HG03354 (cell line): ENCODE measurements around the gene CDC27.
"Not testable (repeated sequence)": the region's sequence is repeated elsewhere in the genome, so short reads cannot be mapped to it uniquely, and the experiment has no call there.

ENCODE experiments used
- ATAC-seq: cut with Tn5 transposase; IDR thresholded peaks from one replicate; pipeline ENCODE4 v1.9.1; 2021; ENCODE audit warnings: mild to moderate bottlenecking; ENCODE audit not compliant: unreplicated experiment, poor library complexity, severe bottlenecking

The CDC27 gene

DNA sequence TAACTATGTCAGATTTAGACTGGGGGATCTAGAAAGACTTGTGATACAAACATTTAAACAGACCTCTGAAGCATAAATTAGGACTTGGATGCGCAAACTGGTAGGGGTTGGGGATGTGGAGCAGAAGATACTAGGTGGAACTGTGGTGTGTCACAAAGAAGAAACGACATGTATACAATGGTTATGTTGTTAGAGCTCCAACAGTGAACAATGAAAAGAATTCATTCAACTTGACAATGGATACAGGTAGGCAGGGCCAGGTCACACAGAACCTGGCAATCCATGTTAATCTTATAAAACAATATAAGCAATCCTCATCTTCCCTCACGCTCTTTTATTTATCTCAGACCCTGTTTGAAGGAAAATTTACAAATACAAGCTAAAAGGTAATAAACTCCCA, 102.0 kb downstream of the CDC27 start:
- no peak for ATAC-seq

DNA sequence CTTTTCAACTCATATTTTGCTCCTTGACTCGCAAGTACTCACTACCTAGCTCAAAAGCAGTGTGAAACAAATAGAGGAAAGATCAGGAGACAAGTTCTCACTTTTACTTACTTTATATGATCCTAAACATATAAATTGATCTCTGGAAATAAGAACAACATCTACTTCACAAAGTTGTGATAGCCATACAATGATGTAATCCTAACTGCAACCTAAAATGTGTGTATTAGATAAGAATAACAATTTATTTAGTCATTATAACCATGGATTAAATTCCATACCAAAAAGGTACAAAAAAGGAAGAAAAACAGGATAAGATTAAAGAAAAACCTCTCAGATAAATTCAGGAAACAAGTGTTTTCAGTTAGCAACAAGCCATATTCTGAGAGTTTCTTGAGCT, 103.4 kb downstream of the CDC27 start:
- no peak for ATAC-seq

DNA sequence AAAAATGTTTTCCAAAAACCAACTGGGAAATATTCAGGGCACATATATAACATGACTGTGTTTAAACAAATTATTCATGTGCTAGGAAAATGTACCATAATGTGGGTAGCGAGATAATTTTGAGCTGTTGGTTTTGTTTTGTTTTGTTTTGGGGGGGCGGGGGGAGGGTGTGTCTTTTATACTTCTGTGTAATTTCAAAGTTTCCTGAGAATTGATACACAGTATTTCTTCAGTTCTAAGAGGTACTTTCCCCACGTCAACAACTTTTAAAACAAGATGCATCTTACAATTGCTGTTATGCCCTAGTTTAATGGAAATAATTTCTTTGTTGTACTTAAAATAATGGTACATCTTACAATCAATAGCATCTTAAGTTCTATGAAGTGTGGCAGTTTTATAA, 110.3 kb downstream of the CDC27 start:
- no peak for ATAC-seq

DNA sequence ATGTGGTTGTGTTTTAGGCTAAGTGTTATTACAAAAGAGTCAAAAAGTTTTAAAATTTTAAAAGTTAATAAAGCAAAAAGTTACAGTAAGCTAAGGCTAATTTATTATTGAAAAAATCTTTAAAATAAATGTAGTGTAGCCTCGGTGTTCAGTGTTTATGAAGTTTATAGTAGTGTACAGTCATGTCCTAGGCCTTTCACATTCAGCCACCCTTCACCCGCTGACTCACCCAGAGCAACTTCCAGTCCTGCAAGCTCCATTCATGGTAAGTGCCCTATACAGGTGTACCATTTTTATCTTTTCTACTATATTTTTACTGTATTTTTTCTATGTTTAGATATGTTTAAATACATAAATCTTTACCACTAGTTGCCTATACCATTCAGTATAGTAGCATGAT, 111.5 kb downstream of the CDC27 start:
- ATAC-seq = no peak

DNA sequence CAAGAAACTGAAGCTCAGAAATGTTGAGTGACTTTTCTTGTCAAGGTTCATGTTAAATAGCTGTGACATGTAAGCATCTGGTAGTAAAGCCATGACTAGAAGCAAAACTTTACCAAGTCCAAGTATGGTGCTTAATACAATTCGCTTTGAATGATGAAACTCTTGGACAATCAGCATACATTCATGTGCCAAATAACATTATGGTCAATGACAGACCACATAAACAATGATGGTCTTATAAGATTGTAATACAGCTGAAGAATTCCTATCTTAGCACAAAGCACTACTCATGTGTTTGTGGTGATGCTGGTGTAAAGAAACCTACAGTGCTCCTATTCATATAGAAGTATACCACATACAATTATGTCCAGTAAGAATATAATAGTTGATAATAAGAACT, 112.9 kb downstream of the CDC27 start:
- no peak for ATAC-seq

DNA sequence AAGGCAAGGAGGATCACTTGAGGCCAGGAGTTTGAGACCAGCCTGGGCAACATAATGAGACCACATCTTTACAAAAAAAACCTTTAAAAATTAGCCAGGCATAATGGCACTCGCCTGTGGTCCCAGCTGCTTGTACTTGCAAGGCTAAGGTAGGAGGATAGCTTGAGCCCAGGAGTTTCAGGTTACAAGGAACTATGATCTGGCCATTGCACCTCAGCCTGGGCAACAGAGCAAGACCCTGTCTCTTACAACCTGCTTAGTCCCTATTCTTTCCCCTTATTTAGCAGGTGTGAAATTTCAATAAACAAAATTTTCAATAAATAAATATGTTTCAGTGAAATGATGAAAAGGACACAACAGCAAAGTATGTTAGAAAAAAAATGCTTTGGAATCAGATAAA, 114.7 kb downstream of the CDC27 start:
- not testable (repeated sequence) for ATAC-seq

DNA sequence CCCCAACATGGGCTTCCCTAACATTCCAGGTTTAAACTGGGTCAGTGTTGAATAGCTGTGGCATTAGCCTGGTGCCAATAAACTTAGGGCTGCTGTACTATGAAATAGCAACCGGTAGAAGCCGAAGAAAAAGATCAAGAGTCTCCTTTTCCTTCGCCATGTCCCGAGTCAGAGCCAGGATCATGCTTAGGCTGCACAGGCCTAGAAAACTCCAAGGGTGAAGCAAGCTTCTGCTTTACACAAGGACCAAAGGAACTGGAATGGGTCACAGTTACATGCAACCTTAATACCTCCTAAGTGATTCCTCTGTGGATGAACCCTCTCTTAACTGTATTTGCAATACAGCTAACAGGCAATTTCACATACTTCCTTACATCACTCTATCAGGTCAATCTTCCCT, 115.5 kb downstream of the CDC27 start:
- not testable (repeated sequence) for ATAC-seq

GRCh38 chr17:47072886-47073285, 116.2 kb downstream of the CDC27 start:
- no peak for ATAC-seq

- not testable (repeated sequence) for ATAC-seq
These were observed 117.9 kb downstream of the CDC27 start for GRCh38 chr17:47071171-47071570.

- not testable (repeated sequence) for ATAC-seq
These were observed 118.8 kb downstream of the CDC27 start for GRCh38 chr17:47070266-47070665.
